K562 (cell line): Measurements from ENCODE around the gene VTCN1. TPM values are rescaled to one million over a fixed set of nuclear protein-coding genes. Genes with fewer than 3 reads are reported as not detected.

Experiments
- ATAC-seq: fragments of 200-7000 bp; cut with Tn5 transposase; 3 replicates; pipeline ENCODE4 v1.9.1; 2020; ENCODE audit warnings: moderate library complexity
- BruUV-seq: library from RNA; stranded (reverse); fragments of 400-500 nt; replicated peaks from 2 replicates; lab custom pipeline; 2021; lab: Mats Ljungman, UMichigan
- CTCF ChIA-PET: fragments of 300-600 bp; formaldehyde crosslinking; extraction: SDS; loops from one replicate; lab custom pipeline; 2021; ENCODE audit warnings: low intra/inter-chr PET ratio; lab: Yijun Ruan, JAX
- POLR2A ChIA-PET: fragments of 300-600, 350-650 bp; sonication (Branson Sonifier 250); formaldehyde crosslinking; extraction: SDS; loops from one replicate; lab custom pipeline; 2021; ENCODE audit warnings: antibody characterized with exemption, inconsistent platforms; lab: Yijun Ruan, JAX
- DNase-seq, 4 experiments: peaks; one replicate each; pipeline versions ENCODE4 v3.0.0 to v3.0.0-alpha.2; 2011 to 2018; ENCODE audit warnings: low spot score in 3 of 4, mixed read lengths in 3 of 4; ENCODE audit errors: extremely low read depth in 1 of 4
- FAIRE-seq: peaks from 2 replicates; lab custom pipeline; 2011; peaks lifted over from hg19 to GRCh38; lab: Jason Lieb, UNC
- H2AFZ ChIP-seq: 2 replicates; pipeline ENCODE4 v1.6.0; 2011; ENCODE audit warnings: low read depth, low read length, control low read depth, inconsistent platforms
- H3K27ac ChIP-seq: fragments of 200-600 bp; 3 replicates; pipeline ENCODE4 v1.8.0; 2011; ENCODE audit warnings: low read depth, mild to moderate bottlenecking, control low read depth, inconsistent platforms, low read length, moderate library complexity, mixed read lengths; ENCODE audit errors: extremely low read depth
- H3K27me3 ChIP-seq, 2 experiments: fragments of 300-600 bp in 1 of 2; 2 replicates in 1 of 2; 3 replicates in 1 of 2; pipeline versions ENCODE4 v1.6.0 to v1.8.0; 2011; ENCODE audit warnings: inconsistent platforms in 2 of 2, low read length in 2 of 2, mild to moderate bottlenecking in 1 of 2, mixed read lengths in 1 of 2, moderate library complexity in 1 of 2; ENCODE audit not compliant: control insufficient read depth in 2 of 2, insufficient read depth in 2 of 2
- H3K36me3 ChIP-seq: fragments of 300-600 bp; 3 replicates; pipeline ENCODE4 v1.8.0; 2011; ENCODE audit warnings: mild to moderate bottlenecking, low read length, inconsistent platforms; ENCODE audit not compliant: control insufficient read depth, insufficient read depth
- H3K4me1 ChIP-seq, 2 experiments: fragments of 200-600 bp in 1 of 2; replicated peaks in 1 of 2; 2 replicates in 1 of 2; 3 replicates in 1 of 2; pipeline versions ENCODE4 v1.5.1 to v1.8.0; 2011; ENCODE audit warnings: inconsistent platforms in 2 of 2, low read length in 2 of 2, mild to moderate bottlenecking in 1 of 2, mixed read lengths in 1 of 2, moderate library complexity in 1 of 2; ENCODE audit not compliant: control insufficient read depth in 2 of 2, insufficient read depth in 2 of 2
- H3K4me2 ChIP-seq: 2 replicates; pipeline ENCODE4 v1.6.1; 2011; ENCODE audit warnings: low read length, control low read depth, inconsistent platforms, mixed read lengths; ENCODE audit not compliant: insufficient read depth
- H3K4me3 ChIP-seq: fragments of 200-600 bp; sonication (generic), shearing (Covaris generic); 2 replicates; pipeline ENCODE4 v1.5.1; 2016; ENCODE audit warnings: control low read depth, inconsistent platforms
- H3K79me2 ChIP-seq: fragments of 200-600 bp; 3 replicates; pipeline ENCODE4 v1.8.0; 2011; ENCODE audit warnings: low read length, inconsistent platforms; ENCODE audit not compliant: control insufficient read depth, insufficient read depth
- H3K9ac ChIP-seq, 2 experiments: 2 replicates each; pipeline versions ENCODE4 v1.6.0 to v1.6.1; 2011; ENCODE audit warnings: low read depth in 2 of 2, low read length in 2 of 2, control low read depth in 1 of 2, inconsistent platforms in 1 of 2, mild to moderate bottlenecking in 1 of 2, mixed read lengths in 1 of 2; ENCODE audit not compliant: insufficient read depth in 1 of 2
- H3K9me1 ChIP-seq: one replicate; pipeline ENCODE4 v1.6.0; 2011; ENCODE audit warnings: inconsistent platforms, mild to moderate bottlenecking, low read length, moderate library complexity; ENCODE audit not compliant: control insufficient read depth, insufficient read depth
- H3K9me3 ChIP-seq: replicated peaks from 2 replicates; pipeline ENCODE4 v1.5.1; 2011; ENCODE audit warnings: low read depth, low read length, inconsistent platforms; ENCODE audit not compliant: control insufficient read depth, insufficient read depth
- H4K20me1 ChIP-seq: replicated peaks from 2 replicates; pipeline ENCODE4 v1.6.1; 2011; ENCODE audit warnings: low read length, inconsistent platforms, mixed read lengths; ENCODE audit not compliant: control insufficient read depth, insufficient read depth
- ARNT ChIP-seq, 2 experiments: fragments of 450-650 bp; IDR thresholded peaks; 2 replicates each; pipeline ENCODE4 v1.6.1; 2016; ENCODE audit warnings: mild to moderate bottlenecking in 1 of 2
- BRCA1 ChIP-seq, 2 experiments: fragments of 450-650 bp in 1 of 2; sonication (generic) in 1 of 2; formaldehyde crosslinking in 1 of 2; IDR thresholded peaks; 2 replicates each; pipeline versions ENCODE4 v1.5.0 to v1.6.1; 2017 to 2020; ENCODE audit warnings: mild to moderate bottlenecking in 1 of 2, missing genetic modification reagents in 1 of 2
- CBX3 ChIP-seq, 2 experiments: IDR thresholded peaks; 1 replicate in 1 of 2; 2 replicates in 1 of 2; pipeline ENCODE4 v1.6.1; 2012; ENCODE audit warnings: inconsistent platforms in 2 of 2, low read length in 2 of 2, borderline replicate concordance in 1 of 2, control low read depth in 1 of 2
- DIDO1 ChIP-seq: fragments of 450-650 bp; IDR thresholded peaks from 2 replicates; pipeline ENCODE4 v1.6.1; 2016; ENCODE audit warnings: low read depth, missing biosample characterization, missing genetic modification characterization
- ESRRA ChIP-seq: fragments of 450-650 bp; IDR thresholded peaks from 2 replicates; pipeline ENCODE4 v1.6.1; 2014; ENCODE audit warnings: low read depth, mild to moderate bottlenecking, moderate library complexity, borderline replicate concordance
- FIP1L1 ChIP-seq: fragments of 200-400 bp; formaldehyde crosslinking; IDR thresholded peaks from 2 replicates; pipeline ENCODE4 v1.6.1; 2018; ENCODE audit warnings: mild to moderate bottlenecking, low read depth, low read length; ENCODE audit not compliant: poor library complexity, severe bottlenecking
- HLTF ChIP-seq: fragments of 450-650 bp; IDR thresholded peaks from 2 replicates; pipeline ENCODE4 v1.6.1; 2016
- KDM1A ChIP-seq, 2 experiments: fragments of 450-650 bp; IDR thresholded peaks; 2 replicates each; pipeline ENCODE4 v1.6.1; 2016; ENCODE audit warnings: mild to moderate bottlenecking in 2 of 2
- MECOM ChIP-seq: fragments of 250-450 bp; sonication (Bioruptor Pico); IDR thresholded peaks from 2 replicates; pipeline ENCODE4 v1.8.0; 2022; ENCODE audit warnings: inconsistent platforms
- RBM34 ChIP-seq: fragments of 200-400 bp; formaldehyde crosslinking; IDR thresholded peaks from 2 replicates; pipeline ENCODE4 v1.6.1; 2018; ENCODE audit warnings: low read length, borderline replicate concordance; ENCODE audit not compliant: insufficient read depth
- RFX1 ChIP-seq: fragments of 450-650 bp; IDR thresholded peaks from 2 replicates; pipeline ENCODE4 v1.6.1; 2016; ENCODE audit warnings: mild to moderate bottlenecking, moderate library complexity
- SMARCE1 ChIP-seq: fragments of 450-650 bp; IDR thresholded peaks from 2 replicates; pipeline ENCODE4 v1.7.1; 2016; ENCODE audit warnings: mild to moderate bottlenecking
- STAT6 ChIP-seq: sonication (generic); formaldehyde crosslinking; IDR thresholded peaks from 2 replicates; pipeline ENCODE4 v1.8.1; 2023; ENCODE audit warnings: mild to moderate bottlenecking, missing genetic modification reagents
- TARDBP ChIP-seq: fragments of 450-650 bp; IDR thresholded peaks from 2 replicates; pipeline ENCODE4 v1.6.1; 2016
- TEAD4 ChIP-seq, 2 experiments: sonication (generic) in 1 of 2; formaldehyde crosslinking in 1 of 2; IDR thresholded peaks; 2 replicates each; pipeline versions ENCODE4 v1.6.1 to v1.8.0; 2012 to 2022; ENCODE audit warnings: borderline replicate concordance in 1 of 2, inconsistent platforms in 1 of 2, low read length in 1 of 2, mild to moderate bottlenecking in 1 of 2, missing genetic modification reagents in 1 of 2
- ZBTB8A ChIP-seq: fragments of 450-650 bp; IDR thresholded peaks from 2 replicates; pipeline ENCODE4 v1.6.1; 2018; ENCODE audit warnings: mild to moderate bottlenecking, moderate library complexity; ENCODE audit not compliant: partially characterized antibody
- ZNF395 ChIP-seq: fragments of 200-800 bp; sonication (Bioruptor generic); IDR thresholded peaks from 2 replicates; pipeline ENCODE4 v1.6.1; 2017; ENCODE audit warnings: missing genetic modification characterization, missing compliant biosample characterization
- ZNF436 ChIP-seq: fragments of 250-450, 450-650 bp; sonication (Bioruptor Pico); formaldehyde crosslinking; IDR thresholded peaks from 2 replicates; pipeline ENCODE4 v1.7.0; 2020; ENCODE audit warnings: mild to moderate bottlenecking
- ZNF444 ChIP-seq: fragments of 250-450 bp; sonication (Bioruptor Pico); IDR thresholded peaks from 2 replicates; pipeline ENCODE4 v1.4.0; 2020; ENCODE audit warnings: mild to moderate bottlenecking, moderate library complexity
- WGBS: fragments of 100-300 bp; shearing (Covaris generic); methylation state at CpG from one replicate; pipeline ENCODE4 v1.1.6; 2016; ENCODE audit warnings: low coverage, mixed read lengths; ENCODE audit not compliant: insufficient coverage; ENCODE audit errors: missing lambda C conversion rate; 5-methylcytosine and 5-hydroxymethylcytosine counted together
- in situ Hi-C: fragments of 300-500 bp; cut with MboI; formaldehyde crosslinking; loops from 4 replicates; pipeline ENCODE4 v1.15.0; 2018; ENCODE audit warnings: inconsistent platforms, mixed read lengths
- intact Hi-C: fragments of 100-400 bp; cut with micrococcal nuclease; formaldehyde crosslinking; loops from 2 replicates; pipeline ENCODE4 v1.14.2; 2022
- polyA plus RNA-seq, 8 experiments: library from polyadenylated mRNA; depleted of rRNA in 4 of 8; stranded (reverse) in 5 of 8; unstranded in 3 of 8; fragments of >200 nt; fragmentation: Nextera tagmentation in 2 of 8; fragmentation: Illumina TruSeq in 1 of 8; extraction: Ambion mirVana in 2 of 8; extraction: Trizol in 1 of 8; gene quantifications; 2 replicates each; pipeline versions ENCODE4 v1.2.1 to v1.2.3, GENCODE V29; 2011 to 2014; ENCODE audit warnings: inconsistent platforms in 1 of 8, missing spikeins in 1 of 8
- total RNA-seq, 7 experiments: library from RNA; depleted of rRNA in 6 of 7; stranded (reverse); fragments of >200 nt in 6 of 7; fragmentation: Illumina TruSeq in 2 of 7; extraction: Trizol in 2 of 7; gene quantifications; 2 replicates each; pipeline versions ENCODE4 v1.2.1 to v1.2.3, GENCODE V29; 2011 to 2021; ENCODE audit warnings: low replicate concordance in 1 of 7

The VTCN1 gene
- total and polyA plus RNA-seq, 9 of the 15 experiments (the other 6 are each of a cell fraction or from before 2014, with no cell fraction given), result not detected

- ATAC-seq (no peak), FAIRE-seq (no peak), DNase-seq (no peak)
- no peak overlapping the region for H3K4me3 ChIP-seq
- H3K9me1 ChIP-seq, result no peaks in the 10 kb centered on the region
- TF ChIP-seq TARDBP (no peak), ARNT (IDR thresholded peaks at IDR 0.05) (no peak), ZNF395 (CRISPR knock-in tag) (no peak), HLTF (no peak), ZNF436 (CRISPR knock-in tag) (no peak), TEAD4 (IDR thresholded peaks at IDR 0.05; ENCODE audit: low read length) (no peak), TEAD4 (CRISPR knock-in tag; IDR thresholded peaks at IDR 0.05; ENCODE audit: borderline replicate concordance) (no peak), ESRRA (no peak), KDM1A (IDR thresholded peaks at IDR 0.05) (no peak), RBM34 (no peak), ZBTB8A (no peak), DIDO1 (tag) (no peak), BRCA1 (IDR thresholded peaks at IDR 0.05) (no peak), BRCA1 (CRISPR knock-in tag; IDR thresholded peaks at IDR 0.05) (no peak), MECOM (no peak), ZNF444 (CRISPR knock-in tag) (no peak), RFX1 (no peak), CBX3 (IDR thresholded peaks at IDR 0.05; ENCODE audit: borderline replicate concordance in 1 of 2, low read length in 2 of 2) (no peak), FIP1L1 (no peak), SMARCE1 (no peak), STAT6 (CRISPR knock-in tag) (no peak)
- CTCF ChIA-PET, result no interaction called here
- intact Hi-C loops (no loop called here), in situ Hi-C loops (no loop called here)
- POLR2A ChIA-PET, result interaction anchor here (0.6 kb wide), 1 partner anchor 37 kb away, joined by 3 read pairs; no protein-coding TSS in a partner anchor
- no peak overlapping the region for H3K27ac ChIP-seq
- H2AFZ ChIP-seq, result no peak overlapping the region
- no peaks in the 10 kb centered on the region for H3K4me1 ChIP-seq
- peaks cover 14 to 22% of the 10 kb centered on the region in 2 experiments; a peak in 3 of 5 replicates for H3K27me3 ChIP-seq
- BruUV-seq, result no TSS peak
- H3K9ac ChIP-seq, result no peak overlapping the region
- H3K79me2 ChIP-seq, result no peaks in the 10 kb centered on the region
- WGBS, result 3% methylated on average over 3 of the region's 3 CpGs
- no peaks in the 10 kb centered on the region for H3K9me3 ChIP-seq
- H3K36me3 ChIP-seq, result no peaks in the 10 kb centered on the region
- H4K20me1 ChIP-seq, result no peaks in the 10 kb centered on the region
- no peak overlapping the region for H3K4me2 ChIP-seq
Measured at GRCh38 chr1:117143871-117144270, 66.9 kb downstream of the VTCN1 start.
